T-cell (primary cell): ENCODE measurements around the gene KRTAP5-3. TPM values are rescaled to one million over a fixed set of nuclear protein-coding genes. Genes with fewer than 3 reads are reported as not detected.

ENCODE experiments used
- ATAC-seq, 4 experiments: fragments of 200-7000 bp in 3 of 4; fragments of 150-1000 bp in 1 of 4; cut with Tn5 transposase; replicated peaks in 1 of 4; 1 replicate in 3 of 4; 2 replicates in 1 of 4; pipeline ENCODE4 v1.10.0; 2021; ENCODE audit warnings: moderate library complexity in 3 of 4, mild to moderate bottlenecking in 2 of 4, moderate number of reproducible peaks in 1 of 4
- CTCF ChIA-PET, 2 donors: fragments of 300-600 bp; sonication (Branson Sonifier 250); formaldehyde crosslinking; loops; one replicate each; lab custom pipeline; 2022; ENCODE audit warnings: antibody characterized with exemption in 2 of 2; lab: Charles Lee
- POLR2A ChIA-PET, 2 donors: fragments of 300-600 bp; sonication (Branson Sonifier 250); formaldehyde crosslinking; loops; one replicate each; lab custom pipeline; 2022; ENCODE audit warnings: antibody characterized with exemption in 2 of 2; lab: Charles Lee
- DNase-seq, 35 experiments: peaks; one replicate each; pipeline versions ENCODE4 v3.0.0 to v3.0.0-alpha.2; 2013 to 2023
- H3K27ac ChIP-seq: one replicate; pipeline ENCODE4 v1.5.1; 2013; ENCODE audit warnings: low read length
- H3K27me3 ChIP-seq, 2 experiments: replicated peaks in 1 of 2; 1 replicate in 1 of 2; 2 replicates in 1 of 2; pipeline versions ENCODE4 v1.6.1 to v1.7.0; 2013; ENCODE audit warnings: low read length in 1 of 2, mixed read lengths in 1 of 2; ENCODE audit not compliant: control insufficient read depth in 2 of 2, insufficient read depth in 2 of 2; ENCODE audit errors: extremely low read depth in 1 of 2
- H3K36me3 ChIP-seq, 2 donors: 1 replicate in 1 of 2; 2 replicates in 1 of 2; pipeline versions ENCODE4 v1.6.1 to v1.7.0; 2013; ENCODE audit warnings: low read length in 1 of 2; ENCODE audit not compliant: control insufficient read depth in 2 of 2, insufficient read depth in 1 of 2; ENCODE audit errors: extremely low read depth in 1 of 2
- H3K4me1 ChIP-seq, 2 experiments: 1 replicate in 1 of 2; 2 replicates in 1 of 2; pipeline versions ENCODE4 v1.6.1 to v1.7.0; 2013; ENCODE audit warnings: low read length in 2 of 2, mixed read lengths in 1 of 2; ENCODE audit not compliant: insufficient read depth in 2 of 2, control insufficient read depth in 1 of 2; ENCODE audit errors: extremely low read depth in 1 of 2
- H3K4me3 ChIP-seq, 2 donors: 1 replicate in 1 of 2; 2 replicates in 1 of 2; pipeline versions ENCODE4 v1.5.1 to v1.7.0; 2013; ENCODE audit warnings: mild to moderate bottlenecking in 2 of 2, low read length in 1 of 2, moderate library complexity in 1 of 2; ENCODE audit not compliant: control insufficient read depth in 1 of 2; ENCODE audit errors: extremely low read depth in 1 of 2
- H3K9me3 ChIP-seq: 2 replicates; pipeline ENCODE4 v1.7.0; 2013
- H3K27ac Mint-ChIP-seq, 2 donors: one replicate each; pipeline ENCODE4 v1.8.0; 2020 to 2021; ENCODE audit warnings: mild to moderate bottlenecking in 2 of 2, mixed read lengths in 2 of 2
- H3K27me3 Mint-ChIP-seq, 2 donors: one replicate each; pipeline ENCODE4 v1.8.0; 2021 to 2022; ENCODE audit warnings: mixed read lengths in 2 of 2
- H3K36me3 Mint-ChIP-seq: one replicate; pipeline ENCODE4 v1.8.0; 2021; ENCODE audit warnings: mixed read lengths
- H3K4me1 Mint-ChIP-seq, 3 donors: one replicate each; pipeline ENCODE4 v1.8.0; 2020 to 2022; ENCODE audit warnings: mixed read lengths in 3 of 3, mild to moderate bottlenecking in 1 of 3
- H3K4me3 Mint-ChIP-seq, 3 donors: one replicate each; pipeline ENCODE4 v1.8.0; 2020 to 2022; ENCODE audit warnings: mild to moderate bottlenecking in 3 of 3, mixed read lengths in 3 of 3, moderate library complexity in 3 of 3
- H3K9me3 Mint-ChIP-seq, 3 donors: one replicate each; pipeline ENCODE4 v1.8.0; 2020 to 2022; ENCODE audit warnings: mixed read lengths in 3 of 3
- WGBS: methylation state at CpG from one replicate; pipeline ENCODE4 v1.1.5; 2013; ENCODE audit warnings: missing lambda C conversion rate; ENCODE audit not compliant: insufficient coverage; 5-methylcytosine and 5-hydroxymethylcytosine counted together
- total RNA-seq, 35 experiments: library from RNA in 6 of 35; stranded (reverse) in 6 of 35; fragments of 120-200 nt in 1 of 35; gene quantifications; one replicate each; pipeline versions ENCODE4 v1.2.1 to v1.2.4 and lab custom pipeline; 2013 to 2026

The KRTAP5-3 gene
- total RNA-seq, 5 donors from 2014 or later (not counting 1 experiment from before 2014, with no cell fraction given): not detected

- H3K27ac ChIP-seq: peak overlapping the region; percentile 41
- no peak for ATAC-seq
- CTCF ChIA-PET: interaction anchor here in 1 of 2 donors (0.9 kb wide), 1 partner anchor 21 kb away, joined by 4 read pairs; no protein-coding TSS in a partner anchor
- no peak overlapping the region for H3K27ac Mint-ChIP-seq
- no peaks in the 10 kb centered on the region for H3K9me3 Mint-ChIP-seq
- no peak overlapping the region for H3K4me3 ChIP-seq
- no peaks in the 10 kb centered on the region for H3K36me3 Mint-ChIP-seq
- no peaks in the 10 kb centered on the region for H3K9me3 ChIP-seq
- WGBS: 61% methylated on average over 2 of the region's 7 CpGs
- DNase-seq: peak in 1 of 35 experiments; percentile 21
- H3K27me3 Mint-ChIP-seq: peaks cover 0 to 1% of the 10 kb centered on the region in 2 donors
- peaks cover 0 to 27% of the 10 kb centered on the region in 2 experiments for H3K27me3 ChIP-seq
- H3K36me3 ChIP-seq: peaks cover 0 to 5% of the 10 kb centered on the region in 2 donors
- no peak overlapping the region for H3K4me3 Mint-ChIP-seq
- H3K4me1 ChIP-seq: peaks cover 11 to 61% of the 10 kb centered on the region in 2 experiments
- POLR2A ChIA-PET: interaction anchor here (1.6 to 1.8 kb wide), 2 partner anchors 12 to 14 kb away, joined by 4 to 5 read pairs; no protein-coding TSS in a partner anchor
- peaks cover 16 to 23% (median 19%) of the 10 kb centered on the region in 3 donors for H3K4me1 Mint-ChIP-seq
Measured at GRCh38 chr11:1567721-1568100, 40.6 kb downstream of the KRTAP5-3 start.

DNA sequence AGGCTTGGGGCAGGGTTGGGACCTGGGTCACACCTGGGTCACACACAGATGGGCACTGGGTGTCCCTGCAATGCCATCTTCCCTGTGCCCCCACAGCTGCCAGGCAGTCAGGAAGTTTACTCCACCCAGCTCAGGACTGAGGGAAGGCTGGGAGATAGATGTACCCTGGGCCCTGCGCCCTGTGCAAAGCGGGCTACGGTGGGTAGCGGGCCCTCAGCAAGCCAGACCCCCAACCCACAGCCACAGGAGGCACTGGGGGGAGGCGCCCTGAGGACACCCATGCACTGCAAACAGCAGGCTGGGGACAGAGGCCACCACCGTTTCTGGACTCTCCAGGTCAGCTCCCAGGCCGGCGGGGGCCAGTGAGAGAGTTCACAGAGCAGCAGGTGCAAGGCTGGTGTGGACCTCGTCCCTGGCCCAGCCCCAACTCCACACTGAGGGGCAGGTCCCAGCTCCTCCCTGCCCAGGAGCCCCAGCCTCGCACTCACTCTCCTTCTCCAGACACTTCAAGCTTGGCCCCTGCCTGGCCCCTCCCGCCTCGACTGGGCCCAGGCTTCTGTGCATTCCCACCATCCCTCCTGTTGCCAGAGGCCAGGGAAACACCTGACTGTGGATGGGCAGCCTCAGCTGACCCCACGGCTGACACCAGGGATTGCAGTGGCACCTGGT, 41.1 kb downstream of the KRTAP5-3 start:
- POLR2A ChIA-PET: interaction anchor here (1.6 to 1.8 kb wide), 2 partner anchors 11 to 13 kb away, joined by 4 to 5 read pairs; no protein-coding TSS in a partner anchor
- Mint-ChIP-seq H3K4me1 (peaks cover 16 to 23% (median 19%) of the 10 kb centered on the region in 3 donors), H3K36me3 (peaks cover 3% of the 10 kb centered on the region), H3K27ac (no peak overlapping the region), H3K27me3 (peaks cover 0 to 1% of the 10 kb centered on the region in 2 donors), H3K9me3 (no peaks in the 10 kb centered on the region), H3K4me3 (no peak overlapping the region)
- 69% methylated on average over 5 of the region's 13 CpGs for WGBS
- peaks cover 0 to 5% of the 10 kb centered on the region in 2 donors for H3K36me3 ChIP-seq
- no peak overlapping the region for H3K4me3 ChIP-seq
- peaks cover 11 to 58% of the 10 kb centered on the region in 2 experiments for H3K4me1 ChIP-seq
- no peak for ATAC-seq
- H3K9me3 ChIP-seq: no peaks in the 10 kb centered on the region
- peaks cover 0 to 27% of the 10 kb centered on the region in 2 experiments for H3K27me3 ChIP-seq
- no peak overlapping the region for H3K27ac ChIP-seq
- CTCF ChIA-PET: no interaction called here
- DNase-seq: no peak

GRCh38 chr11:1566381-1567051, 41.7 kb downstream of the KRTAP5-3 start:
- Histone ChIP-seq H3K4me1 (peaks cover 11 to 58% of the 10 kb centered on the region in 2 experiments), H3K9me3 (no peaks in the 10 kb centered on the region), H3K27ac (no peak overlapping the region), H3K4me3 (no peak overlapping the region), H3K36me3 (peaks cover 0 to 5% of the 10 kb centered on the region in 2 donors), H3K27me3 (peaks cover 0 to 31% of the 10 kb centered on the region in 2 experiments)
- WGBS: 82% methylated on average over 13 of the region's 20 CpGs
- Mint-ChIP-seq H3K27ac (no peak overlapping the region), H3K27me3 (peaks cover 0 to 1% of the 10 kb centered on the region in 2 donors), H3K4me3 (no peak overlapping the region), H3K36me3 (peaks cover 3% of the 10 kb centered on the region), H3K9me3 (no peaks in the 10 kb centered on the region), H3K4me1 (peaks cover 16 to 23% (median 19%) of the 10 kb centered on the region in 3 donors)
- DNase-seq: peak in 2 of 35 experiments; percentile 18 to 34
- ATAC-seq: no peak
- ChIA-PET CTCF (interaction anchor here in 1 of 2 donors (1.6 kb wide), 1 partner anchor 8 kb away, joined by 5 read pairs; no protein-coding TSS in a partner anchor), POLR2A (interaction anchor here in 1 of 2 donors (1.2 to 1.8 kb wide), 2 partner anchors 10 to 11 kb away, joined by 4 to 5 read pairs; no protein-coding TSS in a partner anchor)

DNA sequence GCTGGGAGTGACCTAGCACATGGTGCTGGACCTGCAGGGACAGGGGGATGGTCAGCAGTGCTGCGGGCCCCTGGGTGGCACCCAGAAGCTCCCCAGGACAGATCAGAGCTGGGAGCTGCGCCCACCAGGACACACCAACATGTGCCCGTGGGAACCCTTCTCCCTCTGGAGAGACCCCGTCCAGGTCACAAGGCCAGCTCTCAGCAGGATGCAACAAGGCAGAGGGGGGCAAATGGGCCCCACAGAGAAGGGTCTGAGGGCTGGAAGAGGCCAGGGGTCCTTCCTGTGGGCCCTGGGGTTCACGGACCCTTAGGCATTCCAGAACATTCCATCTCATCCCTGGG, 42.4 kb downstream of the KRTAP5-3 start:
- Histone ChIP-seq H3K4me3 (no peak overlapping the region), H3K9me3 (no peaks in the 10 kb centered on the region), H3K4me1 (peaks cover 6 to 52% of the 10 kb centered on the region in 2 experiments), H3K27ac (no peak overlapping the region), H3K27me3 (peaks cover 0 to 27% of the 10 kb centered on the region in 2 experiments), H3K36me3 (peaks cover 0 to 5% of the 10 kb centered on the region in 2 donors)
- H3K27ac Mint-ChIP-seq: no peak overlapping the region
- WGBS: 88% methylated on average over 5 of the region's 5 CpGs
- H3K4me3 Mint-ChIP-seq: no peak overlapping the region
- H3K36me3 Mint-ChIP-seq: peaks cover 3% of the 10 kb centered on the region
- H3K27me3 Mint-ChIP-seq: peaks cover 0 to 1% of the 10 kb centered on the region in 2 donors
- peaks cover 15 to 22% (median 19%) of the 10 kb centered on the region in 3 donors for H3K4me1 Mint-ChIP-seq
- ATAC-seq (no peak), DNase-seq (no peak)
- ChIA-PET CTCF (interaction anchor here in 1 of 2 donors (1.6 kb wide), 1 partner anchor 9 kb away, joined by 5 read pairs; no protein-coding TSS in a partner anchor), POLR2A (interaction anchor here in 1 of 2 donors (1.2 kb wide), 1 partner anchor 10 kb away, joined by 4 read pairs; no protein-coding TSS in a partner anchor)
- H3K9me3 Mint-ChIP-seq: no peaks in the 10 kb centered on the region

DNA sequence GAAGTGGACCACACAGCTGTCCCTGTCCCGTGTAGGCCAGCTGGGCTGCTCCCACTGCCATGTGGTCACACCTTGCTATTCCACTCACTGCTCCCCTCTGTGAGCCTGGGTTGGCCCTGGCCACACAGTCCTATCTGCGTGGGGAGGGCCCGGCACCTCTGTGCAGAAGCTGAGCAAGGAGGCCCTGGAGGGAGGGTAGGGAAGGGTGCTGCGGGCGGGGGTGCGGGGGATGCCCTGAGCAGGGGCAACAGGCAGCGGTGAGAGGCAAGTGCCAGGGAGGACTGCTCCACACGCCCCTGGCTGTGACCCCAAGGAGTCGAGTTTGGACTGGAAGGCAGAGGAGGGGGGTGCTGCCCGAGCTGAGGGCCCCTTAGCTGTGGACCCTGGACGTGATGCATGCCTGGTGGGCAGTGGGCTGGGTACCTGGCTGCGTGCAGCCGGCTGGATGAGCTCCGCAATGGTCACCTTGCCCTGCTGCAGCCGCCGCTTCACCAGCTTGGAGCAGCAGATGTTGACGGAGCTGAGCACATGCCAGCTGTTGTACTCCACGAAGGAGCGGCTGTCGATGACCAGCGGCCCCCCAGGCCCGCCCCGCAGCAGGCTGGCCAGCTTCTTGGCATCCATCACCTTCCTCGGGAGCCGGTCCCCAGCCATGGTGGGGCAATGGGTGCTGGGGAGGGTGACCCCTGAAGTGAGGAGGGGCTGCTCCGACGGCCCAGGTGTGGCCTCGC, 42.9 kb downstream of the KRTAP5-3 start:
- peaks cover 0 to 1% of the 10 kb centered on the region in 2 donors for H3K27me3 Mint-ChIP-seq
- 76% methylated on average over 16 of the region's 28 CpGs for WGBS
- Histone ChIP-seq H3K27me3 (peaks cover 0 to 22% of the 10 kb centered on the region in 2 experiments), H3K36me3 (peaks cover 0 to 5% of the 10 kb centered on the region in 2 donors), H3K27ac (no peak overlapping the region), H3K9me3 (no peaks in the 10 kb centered on the region), H3K4me3 (no peak overlapping the region), H3K4me1 (peaks cover 3 to 47% of the 10 kb centered on the region in 2 experiments)
- H3K9me3 Mint-ChIP-seq: no peaks in the 10 kb centered on the region
- H3K36me3 Mint-ChIP-seq: peaks cover 3% of the 10 kb centered on the region
- peaks cover 11 to 16% (median 14%) of the 10 kb centered on the region in 3 donors for H3K4me1 Mint-ChIP-seq
- POLR2A ChIA-PET: interaction anchor here in 1 of 2 donors (1.2 kb wide), 1 partner anchor 9 kb away, joined by 4 read pairs; no protein-coding TSS in a partner anchor
- H3K4me3 Mint-ChIP-seq: no peak overlapping the region
- H3K27ac Mint-ChIP-seq: no peak overlapping the region
- CTCF ChIA-PET: interaction anchor here in 1 of 2 donors (1.6 kb wide), 1 partner anchor 10 kb away, joined by 5 read pairs; no protein-coding TSS in a partner anchor
- ATAC-seq (no peak), DNase-seq (peak in 1 of 35 experiments; percentile 43)
